ENCODE results near the gene CPXM2.

DNA sequence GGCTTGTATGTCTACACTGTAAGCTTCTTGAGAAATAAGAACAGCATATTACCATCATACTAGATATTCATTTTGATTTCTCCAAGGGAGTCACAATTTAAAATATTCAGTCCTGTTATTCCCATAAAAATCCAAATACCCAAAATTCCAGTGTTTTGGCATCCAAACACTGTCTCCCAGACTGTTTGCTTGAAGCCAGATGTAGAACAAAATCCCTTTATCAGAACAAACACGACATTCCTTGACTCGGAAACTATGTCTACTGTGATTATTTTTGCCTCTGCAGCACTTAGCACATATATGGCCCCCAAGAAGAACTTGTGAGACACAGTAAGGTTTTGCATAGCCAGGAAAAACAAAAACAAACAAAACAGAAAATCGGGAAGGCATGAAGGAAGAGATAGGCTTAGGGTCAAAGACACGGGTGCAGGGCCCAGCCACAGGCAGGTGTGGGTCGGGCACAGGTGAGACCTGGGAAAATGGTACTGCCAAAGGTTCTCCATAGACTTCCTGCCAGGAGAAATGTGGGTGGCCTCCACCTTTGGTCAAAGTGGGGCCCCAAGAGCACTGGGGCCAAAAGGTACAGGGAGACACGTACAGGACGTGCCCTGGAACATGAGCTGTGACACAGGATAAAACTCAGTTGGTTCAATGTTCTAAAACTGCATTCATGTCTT, 36.5 kb downstream of the CPXM2 start:
- no peak for TF ChIP-seq EZH2phosphoT487 (IDR thresholded peaks at IDR 0.05; ENCODE audit: insufficient read depth, low read depth)
- no peak for TF ChIP-seq EZH2 (IDR thresholded peaks at IDR 0.05; ENCODE audit: insufficient read depth, poor library complexity, severe bottlenecking)
